Measurements from ENCODE around the gene LYAR.

GRCh38 chr4:4228356-4228668, 61.6 kb downstream of the LYAR start:
- TF ChIP-seq, protein P1, sequence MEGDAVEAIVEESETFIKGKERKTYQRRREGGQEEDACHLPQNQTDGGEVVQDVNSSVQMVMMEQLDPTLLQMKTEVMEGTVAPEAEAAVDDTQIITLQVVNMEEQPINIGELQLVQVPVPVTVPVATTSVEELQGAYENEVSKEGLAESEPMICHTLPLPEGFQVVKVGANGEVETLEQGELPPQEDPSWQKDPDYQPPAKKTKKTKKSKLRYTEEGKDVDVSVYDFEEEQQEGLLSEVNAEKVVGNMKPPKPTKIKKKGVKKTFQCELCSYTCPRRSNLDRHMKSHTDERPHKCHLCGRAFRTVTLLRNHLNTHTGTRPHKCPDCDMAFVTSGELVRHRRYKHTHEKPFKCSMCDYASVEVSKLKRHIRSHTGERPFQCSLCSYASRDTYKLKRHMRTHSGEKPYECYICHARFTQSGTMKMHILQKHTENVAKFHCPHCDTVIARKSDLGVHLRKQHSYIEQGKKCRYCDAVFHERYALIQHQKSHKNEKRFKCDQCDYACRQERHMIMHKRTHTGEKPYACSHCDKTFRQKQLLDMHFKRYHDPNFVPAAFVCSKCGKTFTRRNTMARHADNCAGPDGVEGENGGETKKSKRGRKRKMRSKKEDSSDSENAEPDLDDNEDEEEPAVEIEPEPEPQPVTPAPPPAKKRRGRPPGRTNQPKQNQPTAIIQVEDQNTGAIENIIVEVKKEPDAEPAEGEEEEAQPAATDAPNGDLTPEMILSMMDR (IDR thresholded peaks at IDR 0.05), result no peak
- TF ChIP-seq POLR2A (IDR thresholded peaks at IDR 0.05), result no peak
